ENCODE measurements around the gene PCNA. TPM values are rescaled to one million over a fixed set of nuclear protein-coding genes. Genes with fewer than 3 reads are reported as not detected.
"Not testable (repeated sequence)": the region's sequence is repeated elsewhere in the genome, so short reads cannot be mapped to it uniquely, and the experiment has no call there.

PCNA gene
- total RNA-seq, 1 donor from 2014 or later: 180 TPM

GRCh38 chr20:5073660-5074231, 46.0 kb downstream of the PCNA start:
- no peak overlapping the region for H3K27ac Mint-ChIP-seq
- H3K36me3 Mint-ChIP-seq: no peaks in the 10 kb centered on the region
- no peak overlapping the region for H3K4me3 Mint-ChIP-seq
- no peaks in the 10 kb centered on the region for H3K27me3 Mint-ChIP-seq
- H3K4me1 Mint-ChIP-seq (ENCODE audit: unreplicated experiment): no peaks in the 10 kb centered on the region
- H3K9me3 Mint-ChIP-seq: no peaks in the 10 kb centered on the region
- DNase-seq (ENCODE audit: extremely low spot score, unreplicated experiment): no peak
- no peak for TF ChIP-seq CTCF (conservative IDR thresholded peaks at IDR 0.05)

GRCh38 chr20:5072756-5073659, 46.8 kb downstream of the PCNA start:
- H3K9me3 Mint-ChIP-seq: no peaks in the 10 kb centered on the region
- no peak overlapping the region for H3K27ac Mint-ChIP-seq
- H3K4me1 Mint-ChIP-seq (ENCODE audit: unreplicated experiment): no peaks in the 10 kb centered on the region
- no peaks in the 10 kb centered on the region for H3K27me3 Mint-ChIP-seq
- no peak for TF ChIP-seq CTCF (conservative IDR thresholded peaks at IDR 0.05)
- no peak overlapping the region for H3K4me3 Mint-ChIP-seq
- H3K36me3 Mint-ChIP-seq: no peaks in the 10 kb centered on the region
- no peak for DNase-seq (ENCODE audit: extremely low spot score, unreplicated experiment)

GRCh38 chr20:5071942-5072341, 47.8 kb downstream of the PCNA start:
- not testable (repeated sequence) for H3K4me3 Mint-ChIP-seq; DNase-seq (ENCODE audit: extremely low spot score, unreplicated experiment); H3K27me3 Mint-ChIP-seq; H3K36me3 Mint-ChIP-seq; H3K9me3 Mint-ChIP-seq; H3K27ac Mint-ChIP-seq; H3K4me1 Mint-ChIP-seq (ENCODE audit: unreplicated experiment)

GRCh38 chr20:5070570-5070969, 49.2 kb downstream of the PCNA start:
- DNase-seq (ENCODE audit: extremely low spot score, unreplicated experiment): no peak
- no peak overlapping the region for H3K27ac Mint-ChIP-seq
- no peak for TF ChIP-seq CTCF (conservative IDR thresholded peaks at IDR 0.05)
- no peaks in the 10 kb centered on the region for H3K27me3 Mint-ChIP-seq
- H3K4me3 Mint-ChIP-seq: no peak overlapping the region
- H3K36me3 Mint-ChIP-seq: no peaks in the 10 kb centered on the region
- no peaks in the 10 kb centered on the region for H3K9me3 Mint-ChIP-seq
- no peaks in the 10 kb centered on the region for H3K4me1 Mint-ChIP-seq (ENCODE audit: unreplicated experiment)

- H3K27me3 Mint-ChIP-seq: no peaks in the 10 kb centered on the region
- no peak overlapping the region for H3K4me3 Mint-ChIP-seq
- no peak overlapping the region for H3K27ac Mint-ChIP-seq
- H3K9me3 Mint-ChIP-seq: no peaks in the 10 kb centered on the region
- no peaks in the 10 kb centered on the region for H3K36me3 Mint-ChIP-seq
- H3K4me1 Mint-ChIP-seq (ENCODE audit: unreplicated experiment): no peaks in the 10 kb centered on the region
- no peak for DNase-seq (ENCODE audit: extremely low spot score, unreplicated experiment)
- TF ChIP-seq CTCF (conservative IDR thresholded peaks at IDR 0.05): no peak
Measured at GRCh38 chr20:5070081-5070480, 49.7 kb downstream of the PCNA start.

- no peaks in the 10 kb centered on the region for H3K9me3 Mint-ChIP-seq
- no peak overlapping the region for H3K4me3 Mint-ChIP-seq
- no peaks in the 10 kb centered on the region for H3K27me3 Mint-ChIP-seq
- no peaks in the 10 kb centered on the region for H3K4me1 Mint-ChIP-seq (ENCODE audit: unreplicated experiment)
- no peak for DNase-seq (ENCODE audit: extremely low spot score, unreplicated experiment)
- no peak for TF ChIP-seq CTCF (conservative IDR thresholded peaks at IDR 0.05)
- no peaks in the 10 kb centered on the region for H3K36me3 Mint-ChIP-seq
- H3K27ac Mint-ChIP-seq: no peak overlapping the region
Measured at GRCh38 chr20:5069141-5069806, 50.5 kb downstream of the PCNA start.
